ENCODE data around the gene COQ2.
"Not testable (repeated sequence)": the region's sequence is repeated elsewhere in the genome, so short reads cannot be mapped to it uniquely, and the experiment has no call there.

Gene COQ2

DNA sequence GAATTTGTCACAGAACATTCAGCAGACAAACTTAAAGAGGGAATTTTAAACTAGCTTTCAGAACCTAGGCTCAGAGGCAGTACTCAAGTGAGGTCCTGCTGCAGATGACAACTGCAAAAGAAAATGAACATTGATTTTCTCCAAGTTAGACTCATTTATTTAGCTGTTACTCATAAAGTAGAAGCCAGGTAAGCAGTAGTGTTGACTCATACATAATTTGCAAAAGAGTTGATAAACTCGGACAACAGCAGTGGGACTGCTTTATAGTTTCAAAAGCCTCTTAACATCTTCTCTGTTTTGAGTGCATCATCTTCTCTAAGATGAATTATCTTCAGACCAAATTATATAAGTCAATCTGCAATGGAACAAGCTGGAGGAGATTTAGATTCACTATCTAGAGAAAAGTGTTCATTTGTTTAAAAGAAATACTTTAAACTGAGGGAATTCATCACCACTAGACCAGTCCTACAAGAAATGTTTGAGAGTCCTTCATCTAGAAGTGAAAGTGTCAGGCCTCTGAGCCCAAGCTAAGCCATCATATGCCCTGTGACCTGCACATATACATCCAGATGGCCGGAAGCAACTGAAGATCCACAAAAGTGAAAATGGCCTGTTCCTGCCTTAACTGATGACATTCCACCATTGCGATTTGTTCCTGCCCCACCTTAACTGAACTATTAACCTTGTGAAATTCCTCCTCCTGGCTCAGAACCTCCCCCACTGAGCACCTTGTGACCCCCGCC lies 49.5 kb downstream of the COQ2 start:
- TF ChIP-seq, protein P1, sequence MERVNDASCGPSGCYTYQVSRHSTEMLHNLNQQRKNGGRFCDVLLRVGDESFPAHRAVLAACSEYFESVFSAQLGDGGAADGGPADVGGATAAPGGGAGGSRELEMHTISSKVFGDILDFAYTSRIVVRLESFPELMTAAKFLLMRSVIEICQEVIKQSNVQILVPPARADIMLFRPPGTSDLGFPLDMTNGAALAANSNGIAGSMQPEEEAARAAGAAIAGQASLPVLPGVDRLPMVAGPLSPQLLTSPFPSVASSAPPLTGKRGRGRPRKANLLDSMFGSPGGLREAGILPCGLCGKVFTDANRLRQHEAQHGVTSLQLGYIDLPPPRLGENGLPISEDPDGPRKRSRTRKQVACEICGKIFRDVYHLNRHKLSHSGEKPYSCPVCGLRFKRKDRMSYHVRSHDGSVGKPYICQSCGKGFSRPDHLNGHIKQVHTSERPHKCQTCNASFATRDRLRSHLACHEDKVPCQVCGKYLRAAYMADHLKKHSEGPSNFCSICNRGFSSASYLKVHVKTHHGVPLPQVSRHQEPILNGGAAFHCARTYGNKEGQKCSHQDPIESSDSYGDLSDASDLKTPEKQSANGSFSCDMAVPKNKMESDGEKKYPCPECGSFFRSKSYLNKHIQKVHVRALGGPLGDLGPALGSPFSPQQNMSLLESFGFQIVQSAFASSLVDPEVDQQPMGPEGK (tag by site-specific recombination; IDR thresholded peaks at IDR 0.05), result no peak
- H3K36me3 ChIP-seq (ENCODE audit: control insufficient read depth in 2 of 2, insufficient read depth in 1 of 2, low read length in 2 of 2), result no peaks in the 10 kb centered on the region
- ChIA-PET POLR2A (no interaction called here), CTCF (interaction anchor here (0.6 to 1.3 kb wide), 2 partner anchors 12 to 18 kb away, joined by 3 to 6 read pairs; no protein-coding TSS in a partner anchor)
- H3K4me1 ChIP-seq (ENCODE audit: control insufficient read depth, insufficient read depth, low read length), result no peaks in the 10 kb centered on the region
- no peak overlapping the region for H3K27ac ChIP-seq (ENCODE audit: extremely low read depth, low read depth, low read length)
- H3K9me3 ChIP-seq (ENCODE audit: control insufficient read depth, insufficient read depth, low read depth, low read length), result no peaks in the 10 kb centered on the region
- H3K4me3 ChIP-seq (ENCODE audit: low read depth, low read length), result no peak overlapping the region

DNA sequence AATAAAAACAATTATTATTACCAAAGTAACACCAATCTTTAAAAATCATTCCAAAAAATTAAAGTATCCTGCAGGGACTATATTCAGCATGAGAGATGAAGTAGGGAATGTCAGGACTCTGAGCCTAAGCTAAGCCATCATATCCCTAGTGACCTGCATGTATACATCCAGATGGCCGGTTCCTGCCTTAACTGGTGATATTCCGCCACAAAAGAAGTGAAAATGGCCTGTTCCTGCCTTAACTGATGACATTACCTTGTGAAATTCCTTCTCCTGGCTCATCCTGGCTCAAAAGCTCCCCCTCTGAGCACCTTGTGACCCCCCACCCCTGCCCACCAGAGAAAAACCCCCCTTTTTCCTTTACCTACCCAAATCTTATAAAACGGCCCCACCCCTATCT lies 50.2 kb downstream of the COQ2 start:
- H3K4me3 ChIP-seq (ENCODE audit: low read depth, low read length); POLR2A ChIA-PET; H3K4me1 ChIP-seq (ENCODE audit: control insufficient read depth, insufficient read depth, low read length); CTCF ChIA-PET; H3K9me3 ChIP-seq (ENCODE audit: control insufficient read depth, insufficient read depth, low read depth, low read length); H3K27ac ChIP-seq (ENCODE audit: extremely low read depth, low read depth, low read length); H3K36me3 ChIP-seq (ENCODE audit: control insufficient read depth in 2 of 2, insufficient read depth in 1 of 2, low read length in 2 of 2): not testable (repeated sequence)

DNA sequence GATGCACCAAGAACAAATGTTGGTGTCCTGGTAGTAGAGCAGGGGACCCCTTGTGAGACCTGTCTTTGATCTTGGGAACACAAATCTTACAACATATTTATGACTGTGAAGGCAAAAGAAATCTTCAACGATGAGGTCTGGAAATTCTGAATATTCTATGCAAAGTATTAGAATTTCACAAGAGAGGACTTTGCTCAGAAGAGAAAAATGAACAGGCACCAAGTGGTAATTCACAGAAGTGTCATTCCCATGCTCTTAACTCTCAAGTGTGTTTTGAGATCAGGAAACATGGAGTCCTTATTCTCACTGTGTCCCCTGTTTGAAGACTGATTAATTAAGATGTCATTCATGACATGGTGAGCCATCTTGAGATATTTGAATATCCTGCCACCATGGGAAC lies 52.5 kb downstream of the COQ2 start:
- Histone ChIP-seq H3K27ac (ENCODE audit: extremely low read depth, low read depth, low read length) (no peak overlapping the region), H3K36me3 (ENCODE audit: control insufficient read depth in 2 of 2, insufficient read depth in 1 of 2, low read length in 2 of 2) (peaks cover 0 to 4% of the 10 kb centered on the region in 2 experiments; a peak in 1 of 3 replicates), H3K4me1 (ENCODE audit: control insufficient read depth, insufficient read depth, low read length) (no peaks in the 10 kb centered on the region), H3K9me3 (ENCODE audit: control insufficient read depth, insufficient read depth, low read depth, low read length) (no peaks in the 10 kb centered on the region), H3K4me3 (ENCODE audit: low read depth, low read length) (no peak overlapping the region)
- CTCF ChIA-PET, result no interaction called here
- POLR2A ChIA-PET, result no interaction called here
- TF ChIP-seq, protein P2, sequence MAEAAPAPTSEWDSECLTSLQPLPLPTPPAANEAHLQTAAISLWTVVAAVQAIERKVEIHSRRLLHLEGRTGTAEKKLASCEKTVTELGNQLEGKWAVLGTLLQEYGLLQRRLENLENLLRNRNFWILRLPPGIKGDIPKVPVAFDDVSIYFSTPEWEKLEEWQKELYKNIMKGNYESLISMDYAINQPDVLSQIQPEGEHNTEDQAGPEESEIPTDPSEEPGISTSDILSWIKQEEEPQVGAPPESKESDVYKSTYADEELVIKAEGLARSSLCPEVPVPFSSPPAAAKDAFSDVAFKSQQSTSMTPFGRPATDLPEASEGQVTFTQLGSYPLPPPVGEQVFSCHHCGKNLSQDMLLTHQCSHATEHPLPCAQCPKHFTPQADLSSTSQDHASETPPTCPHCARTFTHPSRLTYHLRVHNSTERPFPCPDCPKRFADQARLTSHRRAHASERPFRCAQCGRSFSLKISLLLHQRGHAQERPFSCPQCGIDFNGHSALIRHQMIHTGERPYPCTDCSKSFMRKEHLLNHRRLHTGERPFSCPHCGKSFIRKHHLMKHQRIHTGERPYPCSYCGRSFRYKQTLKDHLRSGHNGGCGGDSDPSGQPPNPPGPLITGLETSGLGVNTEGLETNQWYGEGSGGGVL (tag by site-specific recombination; IDR thresholded peaks at IDR 0.05), result no peak
- no peak for TF ChIP-seq ZNF792 (tag by site-specific recombination; IDR thresholded peaks at IDR 0.05)
- TF ChIP-seq ZIC2 (tag by site-specific recombination; IDR thresholded peaks at IDR 0.05), result no peak
- no peak for TF ChIP-seq ZNF747 (tag by site-specific recombination; IDR thresholded peaks at IDR 0.05)
- TF ChIP-seq ZNF2 (tag by site-specific recombination; IDR thresholded peaks at IDR 0.05), result no peak
- TF ChIP-seq GLI2 (tag by site-specific recombination; IDR thresholded peaks at IDR 0.05; ENCODE audit: borderline replicate concordance, low read depth), result no peak
- no peak for TF ChIP-seq ZNF292 (tag by site-specific recombination; IDR thresholded peaks at IDR 0.05; ENCODE audit: borderline replicate concordance, low read depth)

DNA sequence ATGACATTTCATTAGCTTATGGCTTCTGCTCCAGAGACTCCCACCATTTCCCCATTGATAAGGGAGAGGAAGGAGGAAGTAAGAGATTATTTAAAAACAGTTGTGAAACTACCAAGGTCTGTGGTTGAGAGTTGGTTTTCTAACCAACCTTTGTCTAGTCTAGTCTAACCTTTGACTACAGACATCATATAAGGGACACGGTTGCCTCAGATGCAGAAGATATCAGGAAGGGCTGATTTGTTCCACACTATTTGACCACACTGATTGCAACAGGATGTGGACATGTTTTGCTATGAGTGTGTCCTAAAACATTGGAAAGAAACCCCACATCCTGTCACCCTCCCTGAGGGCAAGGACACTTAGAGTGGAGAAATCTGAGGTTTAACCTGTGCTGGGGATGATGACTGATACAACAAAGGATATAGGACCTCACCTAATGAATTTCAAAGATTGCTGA lies 53.0 kb downstream of the COQ2 start:
- ChIA-PET CTCF (no interaction called here), POLR2A (no interaction called here)
- Histone ChIP-seq H3K27ac (ENCODE audit: extremely low read depth, low read depth, low read length) (no peak overlapping the region), H3K9me3 (ENCODE audit: control insufficient read depth, insufficient read depth, low read depth, low read length) (no peaks in the 10 kb centered on the region), H3K4me3 (ENCODE audit: low read depth, low read length) (no peak overlapping the region), H3K4me1 (ENCODE audit: control insufficient read depth, insufficient read depth, low read length) (no peaks in the 10 kb centered on the region), H3K36me3 (ENCODE audit: control insufficient read depth in 2 of 2, insufficient read depth in 1 of 2, low read length in 2 of 2) (peaks cover 0 to 4% of the 10 kb centered on the region in 2 experiments; a peak in 1 of 3 replicates)
- TF ChIP-seq, protein P3, sequence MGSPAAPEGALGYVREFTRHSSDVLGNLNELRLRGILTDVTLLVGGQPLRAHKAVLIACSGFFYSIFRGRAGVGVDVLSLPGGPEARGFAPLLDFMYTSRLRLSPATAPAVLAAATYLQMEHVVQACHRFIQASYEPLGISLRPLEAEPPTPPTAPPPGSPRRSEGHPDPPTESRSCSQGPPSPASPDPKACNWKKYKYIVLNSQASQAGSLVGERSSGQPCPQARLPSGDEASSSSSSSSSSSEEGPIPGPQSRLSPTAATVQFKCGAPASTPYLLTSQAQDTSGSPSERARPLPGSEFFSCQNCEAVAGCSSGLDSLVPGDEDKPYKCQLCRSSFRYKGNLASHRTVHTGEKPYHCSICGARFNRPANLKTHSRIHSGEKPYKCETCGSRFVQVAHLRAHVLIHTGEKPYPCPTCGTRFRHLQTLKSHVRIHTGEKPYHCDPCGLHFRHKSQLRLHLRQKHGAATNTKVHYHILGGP (tag by site-specific recombination; IDR thresholded peaks at IDR 0.05), result no peak
- TF ChIP-seq, protein P4, sequence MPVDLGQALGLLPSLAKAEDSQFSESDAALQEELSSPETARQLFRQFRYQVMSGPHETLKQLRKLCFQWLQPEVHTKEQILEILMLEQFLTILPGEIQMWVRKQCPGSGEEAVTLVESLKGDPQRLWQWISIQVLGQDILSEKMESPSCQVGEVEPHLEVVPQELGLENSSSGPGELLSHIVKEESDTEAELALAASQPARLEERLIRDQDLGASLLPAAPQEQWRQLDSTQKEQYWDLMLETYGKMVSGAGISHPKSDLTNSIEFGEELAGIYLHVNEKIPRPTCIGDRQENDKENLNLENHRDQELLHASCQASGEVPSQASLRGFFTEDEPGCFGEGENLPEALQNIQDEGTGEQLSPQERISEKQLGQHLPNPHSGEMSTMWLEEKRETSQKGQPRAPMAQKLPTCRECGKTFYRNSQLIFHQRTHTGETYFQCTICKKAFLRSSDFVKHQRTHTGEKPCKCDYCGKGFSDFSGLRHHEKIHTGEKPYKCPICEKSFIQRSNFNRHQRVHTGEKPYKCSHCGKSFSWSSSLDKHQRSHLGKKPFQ (tag by site-specific recombination; IDR thresholded peaks at IDR 0.05), result no peak
- TF ChIP-seq GFI1B (tag by site-specific recombination; IDR thresholded peaks at IDR 0.05), result no peak
- no peak for TF ChIP-seq SP3 (tag by site-specific recombination; IDR thresholded peaks at IDR 0.05)
- TF ChIP-seq ZBTB1 (tag by site-specific recombination; IDR thresholded peaks at IDR 0.05), result no peak
- no peak for TF ChIP-seq ZNF837 (tag by site-specific recombination; IDR thresholded peaks at IDR 0.05)
